GM19438 (cell line): ENCODE measurements around the gene CTBP2.

Source experiments
- ATAC-seq: cut with Tn5 transposase; IDR thresholded peaks from one replicate; pipeline ENCODE4 v1.9.1; 2021; ENCODE audit warnings: low read depth; ENCODE audit not compliant: unreplicated experiment

The CTBP2 gene

GRCh38 chr10:125029584-125030242 is 130.7 kb downstream of the CTBP2 start:
- ATAC-seq: no peak

- no peak for ATAC-seq
Measured at GRCh38 chr10:125027871-125028869, 132.2 kb downstream of the CTBP2 start.

GRCh38 chr10:125026974-125027735 is 133.2 kb downstream of the CTBP2 start:
- ATAC-seq: no peak

- no peak for ATAC-seq
Measured at GRCh38 chr10:125026036-125026931, 134.1 kb downstream of the CTBP2 start.

- ATAC-seq: no peak
Measured at GRCh38 chr10:125025341-125025740, 135.0 kb downstream of the CTBP2 start.

- no peak for ATAC-seq
Measured at GRCh38 chr10:125024497-125025234, 135.7 kb downstream of the CTBP2 start.

- ATAC-seq: no peak
Measured at GRCh38 chr10:125023862-125024496, 136.4 kb downstream of the CTBP2 start.

GRCh38 chr10:125023255-125023654 is 137.1 kb downstream of the CTBP2 start:
- ATAC-seq: no peak

GRCh38 chr10:125022671-125023070 is 137.7 kb downstream of the CTBP2 start:
- no peak for ATAC-seq

GRCh38 chr10:125021686-125022344 is 138.5 kb downstream of the CTBP2 start:
- no peak for ATAC-seq

GRCh38 chr10:125020871-125021270 is 139.5 kb downstream of the CTBP2 start:
- no peak for ATAC-seq

- no peak for ATAC-seq
Measured at GRCh38 chr10:125020386-125020785, 140.0 kb downstream of the CTBP2 start.

GRCh38 chr10:125018576-125019143 is 141.7 kb downstream of the CTBP2 start:
- no peak for ATAC-seq

GRCh38 chr10:125017547-125018298 is 142.6 kb downstream of the CTBP2 start:
- no peak for ATAC-seq

GRCh38 chr10:125016611-125017202 is 143.7 kb downstream of the CTBP2 start:
- ATAC-seq: no peak

- no peak for ATAC-seq
Measured at GRCh38 chr10:125016123-125016522, 144.2 kb downstream of the CTBP2 start.
